Amygdala (tissue), 56 donors: Measurements from ENCODE around the gene PSMB10.
A peak's percentile ranks its signal among the peaks of the same experiment; 100 is the strongest.
"Not testable (repeated sequence)": the region's sequence is repeated elsewhere in the genome, so short reads cannot be mapped to it uniquely, and the experiment has no call there.

ENCODE experiments used
- DNase-seq, 56 donors: peaks; one replicate each; lab custom pipeline; 2025; lab: John Stamatoyannopoulos, UW

Gene PSMB10

DNA sequence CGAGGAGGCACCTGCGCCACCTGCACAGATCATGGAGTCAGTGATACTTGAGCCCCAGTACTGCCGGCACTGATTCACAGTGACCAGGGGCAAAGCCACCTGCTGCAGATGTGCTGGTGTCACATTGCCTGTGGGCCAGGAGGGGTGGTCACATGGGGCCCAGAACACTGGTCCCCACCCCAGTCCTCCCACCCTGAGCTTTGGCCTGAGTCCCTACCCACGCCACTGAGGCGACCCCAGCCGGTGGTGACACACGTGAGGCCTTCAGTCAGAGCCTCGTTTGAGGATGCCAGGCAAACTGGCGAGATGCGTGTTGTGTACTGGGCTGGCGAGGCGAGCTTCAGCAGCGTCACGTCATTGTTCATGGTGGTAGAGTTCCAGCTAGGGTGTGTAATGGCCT, 6.5 kb downstream of the PSMB10 start:
- no peak for DNase-seq

DNA sequence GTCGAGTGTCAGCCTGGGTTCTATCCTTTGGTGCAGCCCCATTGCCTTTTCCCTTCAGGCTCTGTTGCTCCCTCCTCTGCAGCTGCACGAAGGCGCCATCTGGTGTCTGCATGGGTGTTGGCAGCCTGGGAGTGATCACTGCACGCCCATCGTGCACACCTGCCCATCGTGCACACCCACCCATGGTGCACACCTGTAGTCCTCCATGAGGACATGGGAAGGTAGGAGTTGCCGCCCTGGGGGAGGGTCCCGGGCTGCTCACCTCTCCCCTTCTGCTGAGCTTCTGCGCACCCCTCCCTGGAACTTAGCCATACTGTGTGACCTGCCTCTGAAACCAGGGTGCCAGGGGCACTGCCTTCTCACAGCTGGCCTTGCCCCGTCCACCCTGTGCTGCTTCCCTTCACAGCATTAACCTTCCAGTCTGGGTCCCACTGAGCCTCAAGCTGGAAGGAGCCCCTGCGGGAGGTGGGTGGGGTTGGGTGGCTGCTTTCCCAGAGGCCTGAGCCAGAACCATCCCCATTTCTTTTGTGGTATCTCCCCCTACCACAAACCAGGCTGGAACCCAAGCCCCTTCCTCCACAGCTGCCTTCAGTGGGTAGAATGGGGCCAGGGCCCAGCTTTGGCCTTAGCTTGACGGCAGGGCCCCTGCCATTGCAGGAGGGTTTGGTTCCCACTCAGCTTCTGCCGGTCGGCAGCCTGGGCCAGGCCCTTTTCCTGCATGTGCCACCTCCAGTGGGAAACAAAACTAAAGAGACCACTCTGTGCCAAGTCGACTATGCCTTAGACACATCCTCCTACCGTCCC, 7.9 kb downstream of the PSMB10 start:
- peak in 48 of 56 donors; percentile 13 to 83 (median 51) for DNase-seq

DNA sequence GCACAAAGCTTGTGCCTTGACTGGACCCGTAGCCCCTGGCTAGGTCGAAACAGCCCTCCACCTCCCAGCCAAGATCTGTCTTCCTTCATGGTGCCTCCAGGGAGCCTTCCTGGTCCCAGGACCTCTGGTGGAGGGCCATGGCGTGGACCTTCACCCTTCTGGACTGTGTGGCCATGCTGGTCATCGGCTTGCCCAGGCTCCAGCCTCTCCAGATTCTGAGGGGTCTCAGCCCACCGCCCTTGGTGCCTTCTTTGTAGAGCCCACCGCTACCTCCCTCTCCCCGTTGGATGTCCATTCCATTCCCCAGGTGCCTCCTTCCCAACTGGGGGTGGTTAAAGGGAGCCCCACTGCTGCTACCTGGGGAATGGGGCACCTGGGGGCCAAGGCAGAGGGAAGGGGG, 8.5 kb downstream of the PSMB10 start:
- DNase-seq, result no peak

DNA sequence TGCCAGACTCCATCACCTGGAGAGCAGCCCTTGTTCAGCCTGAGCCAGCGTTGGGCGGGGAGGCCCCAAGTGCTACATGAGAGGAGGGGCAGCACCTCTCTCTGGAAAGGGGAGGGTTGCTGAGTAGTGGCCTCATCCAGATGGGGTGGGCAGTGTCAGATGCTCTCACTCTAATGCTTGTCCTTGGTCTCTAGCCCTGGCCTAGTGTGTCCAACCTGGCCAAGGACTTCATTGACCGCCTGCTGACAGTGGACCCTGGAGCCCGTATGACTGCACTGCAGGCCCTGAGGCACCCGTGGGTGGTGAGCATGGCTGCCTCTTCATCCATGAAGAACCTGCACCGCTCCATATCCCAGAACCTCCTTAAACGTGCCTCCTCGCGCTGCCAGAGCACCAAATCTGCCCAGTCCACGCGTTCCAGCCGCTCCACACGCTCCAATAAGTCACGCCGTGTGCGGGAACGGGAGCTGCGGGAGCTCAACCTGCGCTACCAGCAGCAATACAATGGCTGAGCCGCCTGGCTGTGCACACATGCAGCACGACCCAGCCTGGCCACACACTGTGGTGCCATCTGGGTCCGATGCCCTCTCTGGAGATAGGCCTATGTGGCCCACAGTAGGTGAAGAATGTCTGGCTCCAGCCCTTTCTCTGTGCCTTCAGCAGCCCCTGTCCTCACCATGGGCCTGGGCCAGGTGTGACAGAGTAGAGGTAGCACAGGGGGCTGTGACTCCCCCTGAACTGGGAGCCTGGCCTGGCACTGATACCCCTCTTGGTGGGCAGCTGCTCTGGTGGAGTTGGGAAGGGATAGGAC, 9.3 kb downstream of the PSMB10 start:
- DNase-seq, result no peak

DNA sequence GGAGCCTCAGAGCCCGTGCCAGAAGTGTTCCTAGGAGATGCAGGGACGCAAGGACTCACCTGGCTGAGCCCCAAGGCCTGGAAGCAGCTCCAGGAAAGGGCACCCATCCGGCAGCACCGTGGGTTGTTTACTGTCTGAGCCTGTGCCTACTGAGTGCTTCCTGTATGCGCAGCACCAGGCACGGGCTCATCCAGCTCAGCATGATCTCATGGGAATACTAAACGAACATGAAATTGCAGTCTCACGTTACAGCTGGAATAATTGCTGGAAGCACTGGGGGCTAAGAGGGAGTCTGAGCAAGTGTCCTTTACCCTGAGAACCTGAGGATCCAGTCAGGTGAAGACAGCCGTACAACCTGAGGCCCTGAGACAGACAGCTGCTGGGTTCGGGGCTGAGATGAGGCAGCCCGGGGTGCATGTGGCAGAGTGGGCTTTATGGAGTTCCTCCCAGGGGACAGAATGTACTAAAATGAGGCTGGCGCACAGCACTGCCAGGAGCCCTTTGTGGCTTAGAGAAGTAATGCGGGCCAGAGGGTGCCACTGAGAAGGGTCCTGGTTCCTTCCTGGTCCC, 10.4 kb downstream of the PSMB10 start:
- DNase-seq, result peak in 31 of 56 donors; percentile 18 to 72 (median 42)

DNA sequence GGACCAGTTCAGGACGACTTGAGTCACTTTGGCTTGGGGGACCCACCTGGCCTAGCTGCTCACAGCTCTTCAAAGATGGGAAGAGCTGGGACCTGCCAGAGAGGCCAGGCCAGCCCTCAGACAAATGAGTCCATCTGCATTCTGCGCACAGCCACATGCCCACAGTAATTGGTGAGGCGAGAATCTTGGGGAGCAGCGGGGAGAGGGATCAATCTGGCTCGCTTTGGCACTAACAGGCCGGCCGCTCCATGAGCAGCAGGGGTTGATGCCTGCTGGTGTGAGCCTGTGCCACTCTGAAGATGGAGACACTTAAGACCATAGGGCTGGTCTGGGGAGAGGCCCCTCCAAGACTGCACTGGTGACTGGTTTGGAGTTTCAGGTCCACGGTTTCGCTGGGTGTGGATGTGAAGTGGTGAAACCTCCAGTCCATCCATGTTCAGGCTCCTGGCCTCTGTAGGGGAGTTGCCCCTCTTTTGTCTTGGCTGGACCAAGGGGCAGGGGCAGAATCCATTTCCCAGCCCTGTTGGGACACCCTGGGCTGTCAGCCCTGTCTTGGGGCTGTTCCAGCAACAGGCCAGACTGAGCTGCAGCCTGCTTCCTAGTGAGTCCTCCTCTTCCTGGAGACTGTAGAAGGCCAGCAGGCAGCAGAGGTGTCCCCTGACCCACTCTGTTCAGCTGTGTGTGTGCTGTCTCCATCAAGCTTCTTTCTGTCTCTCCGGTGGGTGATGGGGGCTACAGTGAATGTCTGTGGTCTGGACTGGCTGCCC, 12.3 kb downstream of the PSMB10 start:
- DNase-seq, result peak in 1 of 56 donors; percentile 13

DNA sequence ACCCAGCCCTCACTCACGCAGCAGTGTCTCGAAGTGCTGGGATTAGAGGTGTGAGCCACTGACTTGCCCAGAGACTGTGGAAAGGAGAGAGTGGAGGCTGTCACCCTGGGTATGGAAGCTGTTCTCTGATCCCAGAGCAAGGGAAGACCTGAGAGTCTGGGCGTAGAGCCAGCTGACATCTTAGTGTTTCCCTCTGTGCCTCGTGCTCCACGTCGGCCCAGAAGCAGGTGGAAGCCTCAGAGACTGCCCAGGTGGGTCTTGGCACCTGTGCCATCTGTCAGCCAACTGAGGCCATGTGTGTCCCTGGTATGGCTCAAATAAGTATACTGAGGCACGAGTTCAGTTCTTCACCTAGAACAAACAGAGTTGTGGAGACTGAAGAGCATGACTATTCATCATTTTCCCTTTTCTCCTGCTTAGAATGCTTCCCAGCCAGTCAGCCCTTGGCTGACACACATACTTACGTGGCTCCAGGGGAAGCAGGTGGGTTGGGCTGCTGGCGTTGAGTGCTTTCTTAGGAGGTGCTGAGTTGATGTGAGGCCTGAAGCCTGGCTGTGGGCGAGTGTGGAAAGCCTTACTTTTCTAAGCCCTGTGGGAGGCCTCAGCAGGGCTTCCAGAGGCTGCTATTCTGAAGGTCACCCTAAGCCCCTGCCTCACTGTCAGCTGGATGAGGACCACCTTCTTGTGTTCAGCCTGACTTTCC, 13.1 kb downstream of the PSMB10 start:
- peak in 10 of 56 donors; percentile 19 to 52 (median 29) for DNase-seq

DNA sequence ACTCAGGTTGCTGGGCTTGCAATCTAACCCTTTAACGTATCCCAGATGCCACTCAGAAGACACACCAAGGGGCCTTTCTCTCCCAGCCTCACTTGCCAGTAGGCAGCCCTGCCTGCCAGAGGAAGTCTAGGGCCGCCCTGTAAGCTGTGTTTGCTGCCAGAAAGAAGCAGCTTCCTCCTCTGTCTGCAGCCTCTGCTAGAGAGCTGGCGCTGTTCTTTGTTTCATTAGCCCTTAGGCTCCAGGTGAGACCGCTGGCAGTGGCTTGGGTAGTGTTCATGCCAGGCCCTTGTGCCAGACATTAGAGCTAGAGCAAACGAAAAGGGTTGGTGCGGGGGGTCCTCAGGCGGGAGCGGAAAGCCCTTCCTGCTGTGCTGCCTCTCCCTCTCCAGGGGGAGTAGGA, 13.9 kb downstream of the PSMB10 start:
- no peak for DNase-seq

DNA sequence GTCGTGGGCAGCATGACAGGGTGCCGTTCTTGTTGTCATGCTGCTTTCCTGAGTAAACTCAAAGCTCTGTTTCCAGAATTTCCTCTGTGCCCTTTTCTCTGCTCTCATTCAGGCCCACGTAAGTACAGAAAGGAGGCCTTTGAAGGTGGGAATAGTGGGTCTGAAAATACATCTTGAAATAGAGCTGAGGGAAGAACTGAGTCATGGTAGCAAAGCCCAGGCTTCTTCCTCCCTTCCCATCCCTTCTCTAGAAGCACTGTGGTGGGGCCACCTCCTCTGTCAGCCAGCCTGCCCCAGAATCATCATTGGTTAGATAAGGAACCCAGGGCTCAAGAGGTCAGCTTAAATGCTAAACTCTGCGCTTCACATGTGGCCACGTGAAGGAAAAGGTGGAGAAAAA, 14.4 kb downstream of the PSMB10 start:
- DNase-seq, result peak in 1 of 56 donors; percentile 33

DNA sequence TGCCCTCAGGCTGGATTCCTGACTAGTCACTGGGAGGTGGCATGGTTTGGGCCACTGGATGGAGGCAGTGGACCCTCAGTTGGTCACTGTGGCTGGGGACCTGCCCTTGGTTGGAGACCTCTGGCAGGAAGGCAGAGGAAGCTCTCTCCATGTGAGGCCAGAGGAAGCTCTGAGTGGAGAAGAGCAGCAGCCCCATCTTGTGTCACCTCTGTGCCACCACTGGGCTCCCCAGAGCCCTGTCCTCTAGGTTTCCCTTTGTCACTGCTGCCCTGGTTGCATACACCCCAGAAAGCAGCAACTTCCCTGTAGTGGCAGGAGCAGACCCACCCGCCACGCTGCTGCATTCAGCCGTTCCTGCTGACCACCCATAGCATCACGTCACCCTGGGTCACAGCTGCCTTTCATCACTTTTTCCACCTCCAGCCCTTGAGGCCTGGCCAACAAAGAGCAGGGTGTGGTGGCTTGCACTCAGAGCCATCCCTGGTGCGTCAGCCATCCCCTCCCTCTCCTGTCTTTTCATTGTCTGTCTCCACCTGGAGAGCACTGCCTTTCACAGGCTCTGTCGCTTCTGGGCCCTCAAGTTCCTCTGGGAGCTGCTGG, 16.9 kb downstream of the PSMB10 start:
- DNase-seq, result no peak

DNA sequence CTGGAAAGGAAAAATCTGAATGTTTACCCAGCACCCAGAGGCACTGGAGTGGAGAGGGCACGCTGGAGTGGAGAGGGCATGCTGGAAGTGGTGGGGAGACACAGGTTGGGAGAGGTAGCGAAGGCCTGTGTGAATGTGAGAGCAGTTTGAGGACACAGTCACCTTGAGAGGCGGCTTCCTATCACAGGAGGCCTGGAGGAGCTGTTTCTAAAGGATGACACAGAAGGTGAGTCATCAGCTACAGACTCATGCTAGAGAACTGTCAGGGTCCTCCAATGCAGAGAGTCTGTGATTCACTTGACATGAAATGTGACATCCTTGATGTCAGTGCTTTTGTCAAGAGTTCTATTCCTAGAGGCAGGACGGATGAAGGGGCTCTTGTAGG, 18.8 kb downstream of the PSMB10 start:
- peak in 4 of 56 donors; percentile 35 to 54 (median 44) for DNase-seq

DNA sequence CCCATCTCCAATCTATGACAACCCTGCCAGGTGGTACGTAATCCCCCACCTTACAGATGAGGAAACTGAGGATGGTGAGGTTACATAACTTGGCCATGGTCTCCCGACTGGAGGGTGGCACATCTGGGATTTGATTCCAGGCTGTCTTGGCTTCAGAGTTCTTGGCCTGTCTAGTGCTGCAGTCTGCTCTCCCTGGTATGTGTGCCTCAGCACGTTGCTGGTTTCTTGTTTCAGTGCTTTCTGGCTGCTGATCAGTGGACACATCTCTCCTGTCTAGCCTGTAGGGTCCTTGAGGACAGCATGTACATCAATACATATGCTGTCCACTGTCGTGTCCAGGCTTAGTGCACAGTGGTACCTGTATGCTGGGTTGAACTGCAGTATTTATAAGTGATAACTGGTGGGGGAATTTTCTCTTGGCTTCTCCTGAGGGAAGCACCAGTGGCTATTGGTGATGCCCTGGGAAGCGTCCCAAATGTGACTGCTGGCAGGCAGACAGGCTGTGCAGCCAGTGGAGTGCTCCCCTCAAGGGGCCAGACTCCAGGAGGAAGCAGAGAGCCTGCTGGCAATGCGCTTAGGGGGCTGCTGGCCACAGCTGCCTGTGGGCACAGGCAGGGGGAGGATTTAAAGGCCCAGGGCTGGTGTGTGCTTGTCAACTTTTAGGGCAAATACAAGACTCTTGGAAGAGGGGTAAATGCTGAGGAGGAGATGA, 19.4 kb downstream of the PSMB10 start:
- peak in 42 of 56 donors; percentile 19 to 85 (median 48) for DNase-seq

DNA sequence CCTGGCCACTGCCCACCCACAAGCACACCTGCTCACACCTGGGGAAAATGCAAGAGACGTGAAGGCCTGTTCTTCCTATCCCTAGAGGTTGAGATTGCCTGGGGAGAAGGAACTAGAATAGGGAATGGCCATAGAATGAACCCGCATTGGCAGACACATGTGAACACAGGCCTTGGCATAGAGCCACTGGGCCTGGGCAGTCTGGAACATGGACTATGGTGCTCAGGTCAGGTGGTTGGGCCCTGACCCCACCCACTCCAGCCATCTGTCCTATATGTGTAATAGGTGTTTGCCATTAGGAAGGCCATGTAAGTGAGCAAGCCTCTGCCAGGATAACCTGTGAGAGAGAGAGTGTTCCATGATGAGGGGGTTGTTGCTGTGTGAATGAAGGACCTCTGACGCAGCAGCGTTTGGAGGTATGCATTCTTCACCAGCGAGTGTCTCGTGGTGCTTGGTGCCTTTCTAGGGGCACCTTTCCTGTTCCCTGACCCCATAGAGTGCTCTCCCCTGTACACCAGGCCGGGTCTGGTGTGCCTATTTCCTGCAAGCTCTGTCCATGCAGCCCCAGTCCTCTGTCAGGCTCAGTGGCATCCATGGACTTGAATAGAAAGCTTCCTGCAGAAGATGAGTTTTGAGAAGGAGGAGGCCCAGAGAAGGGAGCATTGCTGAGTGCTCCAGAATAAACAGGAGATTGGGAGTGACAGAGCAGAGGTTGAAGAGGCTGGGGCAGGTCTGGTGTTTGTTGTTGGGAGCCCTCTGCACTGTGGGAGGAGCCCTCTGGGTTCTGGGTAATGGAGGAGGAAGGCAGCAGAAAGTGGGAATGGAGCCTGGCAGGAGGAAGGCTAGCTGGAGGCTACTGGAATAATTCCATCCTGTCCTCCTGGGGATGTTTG, 20.6 kb downstream of the PSMB10 start:
- DNase-seq, result peak in 1 of 56 donors; percentile 27

DNA sequence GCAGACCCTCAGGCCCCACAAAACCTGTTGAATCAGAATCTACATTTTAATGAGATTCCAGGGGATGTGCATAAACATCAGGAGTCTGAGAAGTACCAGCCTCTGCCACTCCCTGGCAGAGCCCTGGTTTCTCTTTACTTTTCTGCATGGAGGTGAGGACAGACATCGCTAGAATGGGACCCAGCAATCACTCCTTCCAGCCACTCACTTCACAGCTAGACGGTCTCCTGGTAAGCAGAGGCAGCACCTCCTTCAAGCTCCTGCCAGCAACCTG, 21.2 kb downstream of the PSMB10 start:
- DNase-seq, result not testable (repeated sequence)

DNA sequence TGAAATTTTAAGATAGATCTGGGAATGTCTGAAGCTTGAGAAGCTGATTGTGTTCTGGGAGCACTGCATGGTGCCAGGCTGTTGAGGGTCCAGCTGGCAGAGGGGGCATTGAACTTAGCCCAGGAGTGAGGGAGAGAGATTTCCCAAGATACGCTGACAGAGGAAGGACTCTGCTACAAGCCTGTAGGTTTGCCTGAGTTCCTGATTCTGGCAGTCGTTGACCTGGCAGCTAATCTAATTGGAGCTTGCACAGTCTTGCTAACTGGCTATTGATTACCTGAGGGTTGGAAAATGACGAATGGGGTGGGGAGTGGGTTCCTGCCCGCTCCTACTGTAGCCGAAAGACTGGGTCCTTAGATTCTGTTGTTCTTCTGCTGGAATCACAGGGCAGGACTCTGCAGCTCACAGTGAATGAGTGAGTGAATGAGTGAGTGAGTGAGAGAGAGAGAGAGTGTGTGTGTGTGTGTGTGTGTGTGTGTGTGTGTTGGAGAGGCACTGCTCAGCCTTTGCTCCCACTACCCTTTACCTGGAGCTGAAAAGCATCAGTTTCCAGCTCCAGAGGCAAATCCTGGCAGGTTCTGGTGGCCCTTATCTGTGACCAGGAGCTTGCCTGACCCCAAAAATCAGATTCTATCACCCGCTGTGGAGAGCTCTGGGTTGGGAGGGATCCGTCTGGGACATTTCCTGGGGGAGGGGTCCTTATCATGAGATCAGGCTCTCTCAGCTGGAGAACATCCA, 21.7 kb downstream of the PSMB10 start:
- no peak for DNase-seq

DNA sequence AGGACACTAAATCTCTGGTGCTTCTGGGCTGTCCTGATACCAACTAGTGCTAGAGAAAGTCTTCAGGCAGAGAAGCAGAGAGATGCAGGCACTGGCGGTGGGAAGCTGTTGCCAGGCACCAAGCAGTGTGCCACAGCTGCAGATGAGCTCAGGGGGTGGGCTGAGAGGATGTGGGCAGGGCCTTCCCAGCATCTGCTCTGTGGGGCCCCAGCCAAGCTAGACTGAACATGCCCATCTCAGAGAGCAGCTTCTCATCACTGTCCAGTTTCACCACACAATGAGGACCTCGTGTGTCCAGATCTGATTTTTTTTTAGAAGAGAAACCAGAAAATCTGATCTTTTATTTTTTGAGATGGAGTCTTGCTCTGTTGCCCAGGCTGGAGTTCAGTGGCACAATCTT, 26.5 kb downstream of the PSMB10 start:
- peak in 50 of 56 donors; percentile 22 to 96 (median 78) for DNase-seq

DNA sequence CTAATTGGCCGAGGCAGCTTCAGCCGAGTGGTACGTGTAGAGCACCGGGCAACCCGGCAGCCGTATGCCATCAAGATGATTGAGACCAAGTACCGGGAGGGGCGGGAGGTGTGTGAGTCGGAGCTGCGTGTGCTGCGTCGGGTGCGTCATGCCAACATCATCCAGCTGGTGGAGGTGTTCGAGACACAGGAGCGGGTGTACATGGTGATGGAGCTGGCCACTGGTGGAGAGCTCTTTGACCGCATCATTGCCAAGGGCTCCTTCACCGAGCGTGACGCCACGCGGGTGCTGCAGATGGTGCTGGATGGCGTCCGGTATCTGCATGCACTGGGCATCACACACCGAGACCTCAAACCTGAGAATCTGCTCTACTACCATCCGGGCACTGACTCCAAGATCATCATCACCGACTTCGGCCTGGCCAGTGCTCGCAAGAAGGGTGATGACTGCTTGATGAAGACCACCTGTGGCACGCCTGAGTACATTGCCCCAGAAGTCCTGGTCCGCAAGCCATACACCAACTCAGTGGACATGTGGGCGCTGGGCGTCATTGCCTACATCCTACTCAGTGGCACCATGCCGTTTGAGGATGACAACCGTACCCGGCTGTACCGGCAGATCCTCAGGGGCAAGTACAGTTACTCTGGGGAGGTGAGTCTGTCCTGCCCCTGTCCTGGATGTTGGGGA, 27.5 kb downstream of the PSMB10 start:
- no peak for DNase-seq
